Ishikawa (cell line): Measurements from ENCODE around the gene DNAJA4.

Experiments
- CEBPB ChIP-seq: IDR thresholded peaks from 2 replicates; pipeline ENCODE4 v1.6.1; 2012
- CREB1 ChIP-seq: IDR thresholded peaks from 2 replicates; pipeline ENCODE4 v1.6.1; 2012; ENCODE audit warnings: low read depth
- EGR1 ChIP-seq: IDR thresholded peaks from 2 replicates; pipeline ENCODE4 v1.6.1; 2012
- EP300 ChIP-seq: IDR thresholded peaks from 2 replicates; pipeline ENCODE4 v1.6.1; 2012; ENCODE audit warnings: borderline replicate concordance
- FOXM1 ChIP-seq: IDR thresholded peaks from 2 replicates; pipeline ENCODE4 v1.6.1; 2012; ENCODE audit warnings: low read depth, borderline replicate concordance
- NFIC ChIP-seq: IDR thresholded peaks from 2 replicates; pipeline ENCODE4 v1.6.1; 2012
- RAD21 ChIP-seq: IDR thresholded peaks from 2 replicates; pipeline ENCODE4 v1.6.1; 2012; ENCODE audit warnings: low read depth
- TAF1 ChIP-seq: IDR thresholded peaks from 2 replicates; pipeline ENCODE4 v1.6.1; 2012; ENCODE audit warnings: low read depth, mild to moderate bottlenecking
- TCF12 ChIP-seq: IDR thresholded peaks from 2 replicates; pipeline ENCODE4 v1.6.1; 2012; ENCODE audit warnings: low read depth
- TEAD4 ChIP-seq: IDR thresholded peaks from 2 replicates; pipeline ENCODE4 v1.6.1; 2012
- YY1 ChIP-seq: IDR thresholded peaks from 2 replicates; pipeline ENCODE4 v1.6.1; 2012; ENCODE audit warnings: low read depth
- ZBTB7A ChIP-seq: IDR thresholded peaks from 2 replicates; pipeline ENCODE4 v1.6.1; 2012; ENCODE audit warnings: low read depth
- TF ChIP-seq, protein P1 (sequence below): IDR thresholded peaks from 2 replicates; pipeline ENCODE4 v1.6.1; 2012; ENCODE audit warnings: low read depth, mild to moderate bottlenecking
- TF ChIP-seq, protein P2 (sequence below): IDR thresholded peaks from 2 replicates; pipeline ENCODE4 v1.6.1; 2012
- TF ChIP-seq, protein P3 (sequence below): IDR thresholded peaks from 2 replicates; pipeline ENCODE4 v1.6.1; 2012

DNAJA4 gene

DNA sequence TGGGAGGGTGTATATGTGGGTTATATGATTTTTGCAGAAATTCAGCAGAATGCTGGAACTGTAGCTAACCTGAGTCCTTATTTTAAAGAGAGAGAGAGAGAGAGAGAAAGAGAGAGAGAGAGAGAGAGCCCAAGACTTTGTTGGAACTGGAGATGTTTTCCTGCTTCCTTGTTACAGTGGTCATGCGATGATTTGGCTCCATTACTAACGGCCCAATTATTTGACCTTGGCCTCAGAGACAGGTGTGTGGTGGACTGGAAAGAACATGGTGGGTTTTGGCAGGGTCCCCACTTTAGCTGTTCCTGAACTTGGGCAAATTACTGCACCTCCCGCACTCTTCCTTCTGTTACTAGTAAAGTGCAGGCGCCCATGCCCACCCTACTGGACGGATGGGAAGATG lies 15.2 kb upstream of the DNAJA4 start:
- TF ChIP-seq CREB1 (no peak), EGR1 (no peak), ZBTB7A (no peak), RAD21 (no peak), YY1 (no peak), NFIC (no peak)

DNA sequence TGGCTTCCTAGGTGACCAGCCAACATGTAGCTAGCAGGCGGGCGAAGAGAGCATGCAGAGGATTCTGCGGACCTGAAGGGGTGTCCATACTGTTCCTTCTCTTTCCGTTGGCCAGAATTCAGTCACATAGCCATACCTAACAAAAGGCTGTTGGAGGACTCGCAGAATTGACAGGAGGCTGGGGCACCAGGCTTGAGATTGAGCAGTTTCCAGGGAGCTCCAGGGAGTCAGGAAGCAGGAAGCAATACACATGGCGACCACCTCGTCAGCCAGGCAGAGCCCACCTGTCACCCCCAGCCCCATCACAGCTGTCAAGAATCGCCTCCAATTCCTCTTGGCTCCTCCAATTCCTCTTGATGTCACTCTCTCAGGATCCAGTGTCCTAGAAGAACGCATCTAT lies 13.2 kb upstream of the DNAJA4 start:
- TF ChIP-seq EP300 = no peak
- TF ChIP-seq CEBPB = no peak
- no peak for TF ChIP-seq RAD21
- TF ChIP-seq, protein P1, sequence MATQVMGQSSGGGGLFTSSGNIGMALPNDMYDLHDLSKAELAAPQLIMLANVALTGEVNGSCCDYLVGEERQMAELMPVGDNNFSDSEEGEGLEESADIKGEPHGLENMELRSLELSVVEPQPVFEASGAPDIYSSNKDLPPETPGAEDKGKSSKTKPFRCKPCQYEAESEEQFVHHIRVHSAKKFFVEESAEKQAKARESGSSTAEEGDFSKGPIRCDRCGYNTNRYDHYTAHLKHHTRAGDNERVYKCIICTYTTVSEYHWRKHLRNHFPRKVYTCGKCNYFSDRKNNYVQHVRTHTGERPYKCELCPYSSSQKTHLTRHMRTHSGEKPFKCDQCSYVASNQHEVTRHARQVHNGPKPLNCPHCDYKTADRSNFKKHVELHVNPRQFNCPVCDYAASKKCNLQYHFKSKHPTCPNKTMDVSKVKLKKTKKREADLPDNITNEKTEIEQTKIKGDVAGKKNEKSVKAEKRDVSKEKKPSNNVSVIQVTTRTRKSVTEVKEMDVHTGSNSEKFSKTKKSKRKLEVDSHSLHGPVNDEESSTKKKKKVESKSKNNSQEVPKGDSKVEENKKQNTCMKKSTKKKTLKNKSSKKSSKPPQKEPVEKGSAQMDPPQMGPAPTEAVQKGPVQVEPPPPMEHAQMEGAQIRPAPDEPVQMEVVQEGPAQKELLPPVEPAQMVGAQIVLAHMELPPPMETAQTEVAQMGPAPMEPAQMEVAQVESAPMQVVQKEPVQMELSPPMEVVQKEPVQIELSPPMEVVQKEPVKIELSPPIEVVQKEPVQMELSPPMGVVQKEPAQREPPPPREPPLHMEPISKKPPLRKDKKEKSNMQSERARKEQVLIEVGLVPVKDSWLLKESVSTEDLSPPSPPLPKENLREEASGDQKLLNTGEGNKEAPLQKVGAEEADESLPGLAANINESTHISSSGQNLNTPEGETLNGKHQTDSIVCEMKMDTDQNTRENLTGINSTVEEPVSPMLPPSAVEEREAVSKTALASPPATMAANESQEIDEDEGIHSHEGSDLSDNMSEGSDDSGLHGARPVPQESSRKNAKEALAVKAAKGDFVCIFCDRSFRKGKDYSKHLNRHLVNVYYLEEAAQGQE = no peak
- TF ChIP-seq FOXM1 = no peak
- TF ChIP-seq TAF1 = no peak
- no peak for TF ChIP-seq CREB1
- no peak for TF ChIP-seq TEAD4
- TF ChIP-seq, protein P2, sequence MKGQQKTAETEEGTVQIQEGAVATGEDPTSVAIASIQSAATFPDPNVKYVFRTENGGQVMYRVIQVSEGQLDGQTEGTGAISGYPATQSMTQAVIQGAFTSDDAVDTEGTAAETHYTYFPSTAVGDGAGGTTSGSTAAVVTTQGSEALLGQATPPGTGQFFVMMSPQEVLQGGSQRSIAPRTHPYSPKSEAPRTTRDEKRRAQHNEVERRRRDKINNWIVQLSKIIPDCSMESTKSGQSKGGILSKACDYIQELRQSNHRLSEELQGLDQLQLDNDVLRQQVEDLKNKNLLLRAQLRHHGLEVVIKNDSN = no peak
- no peak for TF ChIP-seq NFIC
- TF ChIP-seq, protein P3, sequence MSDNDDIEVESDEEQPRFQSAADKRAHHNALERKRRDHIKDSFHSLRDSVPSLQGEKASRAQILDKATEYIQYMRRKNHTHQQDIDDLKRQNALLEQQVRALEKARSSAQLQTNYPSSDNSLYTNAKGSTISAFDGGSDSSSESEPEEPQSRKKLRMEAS = no peak

DNA sequence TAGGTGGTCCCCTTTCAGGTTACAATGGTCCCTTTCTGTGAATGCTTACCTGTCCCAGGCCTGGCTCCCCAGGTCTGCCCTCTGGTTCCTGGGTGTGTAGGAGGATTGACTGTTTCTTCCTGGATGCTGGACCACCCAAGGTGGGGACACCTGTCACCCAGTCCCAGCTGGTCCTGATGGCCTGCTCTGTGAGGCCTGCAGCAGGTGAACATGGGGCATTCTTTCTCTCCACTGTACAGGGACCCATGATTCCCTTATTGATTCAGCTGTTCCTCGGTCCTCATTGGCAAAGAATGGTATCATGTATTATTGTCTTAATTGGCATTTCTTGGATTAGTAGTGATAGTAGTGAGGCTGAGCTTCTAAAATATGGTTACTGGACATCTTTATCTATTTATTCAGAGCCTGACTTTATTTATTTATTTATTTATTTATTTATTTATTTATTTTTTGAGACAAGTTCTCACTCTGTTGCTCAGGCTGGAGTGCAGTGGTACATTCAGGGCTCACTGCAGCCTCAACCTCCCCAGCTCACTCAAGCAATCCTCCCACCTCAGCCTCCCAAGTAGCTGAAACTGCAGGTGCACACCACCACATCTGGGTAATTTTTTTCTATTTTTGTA lies 8.8 kb upstream of the DNAJA4 start:
- TF ChIP-seq YY1 = no peak
- no peak for TF ChIP-seq TAF1
- TF ChIP-seq, protein P2 = no peak
- no peak for TF ChIP-seq TCF12
- TF ChIP-seq CEBPB = no peak
- TF ChIP-seq EGR1 = no peak
- no peak for TF ChIP-seq FOXM1
- no peak for TF ChIP-seq RAD21
- no peak for TF ChIP-seq ZBTB7A
- TF ChIP-seq, protein P1 = no peak
- TF ChIP-seq TEAD4 = no peak
- TF ChIP-seq CREB1 = no peak
- TF ChIP-seq EP300 = no peak

DNA sequence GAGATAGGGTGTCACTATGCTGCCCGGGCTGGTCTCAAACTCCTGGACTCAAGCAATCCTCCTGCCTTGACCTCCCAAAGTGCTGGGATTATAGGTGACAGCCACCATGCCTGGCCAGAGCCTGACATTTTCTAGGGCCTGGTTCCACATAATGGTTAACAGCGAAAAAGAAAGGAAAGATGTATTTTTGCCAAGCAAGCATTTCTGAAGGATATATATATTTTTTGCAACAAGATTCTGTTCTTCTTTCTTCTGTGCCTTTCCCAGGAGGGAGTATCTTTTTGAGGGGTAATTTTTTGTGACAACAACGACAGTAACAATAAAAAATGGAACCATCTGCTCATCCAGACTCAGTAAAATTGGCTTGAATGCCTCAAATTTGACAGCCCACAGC lies 8.3 kb upstream of the DNAJA4 start:
- no peak for TF ChIP-seq TAF1
- no peak for TF ChIP-seq TEAD4
- TF ChIP-seq, protein P3 = no peak
- TF ChIP-seq, protein P2 = no peak

DNA sequence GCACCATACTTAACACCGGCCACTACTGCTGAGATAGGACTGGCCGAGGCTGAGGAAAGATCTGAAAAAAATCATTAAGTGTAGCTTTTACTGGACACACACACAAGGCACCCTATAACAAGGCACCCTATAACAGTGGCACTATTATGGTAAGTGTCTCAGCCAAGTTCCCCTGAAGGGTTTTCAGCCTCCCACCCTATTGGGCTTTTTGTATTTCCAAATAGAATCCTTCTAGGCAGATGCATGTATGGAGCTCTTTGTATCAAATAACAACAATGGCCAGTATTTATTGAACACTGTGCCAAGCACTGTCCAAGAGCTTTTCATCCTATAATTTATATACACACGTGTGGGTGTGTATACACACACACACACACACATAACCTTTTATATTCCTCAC lies 6.7 kb upstream of the DNAJA4 start:
- TF ChIP-seq FOXM1 = no peak
- TF ChIP-seq EP300 = no peak
- TF ChIP-seq, protein P3 = no peak
- TF ChIP-seq TCF12 = no peak
- no peak for TF ChIP-seq TEAD4
- no peak for TF ChIP-seq CEBPB
- TF ChIP-seq, protein P1 = no peak
- TF ChIP-seq RAD21 = no peak
- TF ChIP-seq, protein P2 = no peak
- no peak for TF ChIP-seq EGR1
- no peak for TF ChIP-seq YY1
- TF ChIP-seq CREB1 = no peak
- no peak for TF ChIP-seq TAF1
- TF ChIP-seq ZBTB7A = no peak
- TF ChIP-seq NFIC = no peak
